ENCODE measurements around the gene AP1S2.
"Not testable (repeated sequence)": the region's sequence is repeated elsewhere in the genome, so short reads cannot be mapped to it uniquely, and the experiment has no call there.

The AP1S2 gene

DNA sequence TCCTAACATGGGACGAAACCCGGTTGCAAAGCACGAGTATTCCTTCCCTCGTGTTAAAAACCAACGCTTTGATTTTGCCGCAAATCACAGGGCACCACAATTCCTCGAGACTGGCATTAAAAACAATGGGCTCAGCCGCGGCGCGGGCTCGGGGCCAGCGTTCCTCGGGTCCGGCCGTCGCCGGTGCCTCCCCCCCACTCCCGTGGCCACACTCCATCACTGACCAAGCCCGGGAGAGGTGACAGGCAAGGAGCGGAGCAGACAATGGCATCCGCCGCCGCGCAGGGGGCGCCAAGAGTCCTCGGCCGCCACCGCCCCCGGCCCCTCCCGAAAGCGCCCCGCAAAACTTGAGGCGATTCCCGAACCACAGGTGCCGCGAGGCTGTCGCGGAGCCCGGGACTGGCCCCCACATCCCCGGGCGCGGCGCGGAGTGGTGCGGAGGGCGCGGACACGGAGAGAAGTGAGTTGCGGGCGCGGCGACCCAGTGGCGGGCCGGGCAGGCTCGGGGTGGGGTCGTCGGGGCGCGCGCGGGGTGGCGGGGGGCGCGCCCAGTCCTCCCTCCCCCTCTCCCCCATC is 445 bp downstream of the AP1S2 start:
- peak; percentile 23 for DNase-seq (ENCODE audit: low spot score)

DNA sequence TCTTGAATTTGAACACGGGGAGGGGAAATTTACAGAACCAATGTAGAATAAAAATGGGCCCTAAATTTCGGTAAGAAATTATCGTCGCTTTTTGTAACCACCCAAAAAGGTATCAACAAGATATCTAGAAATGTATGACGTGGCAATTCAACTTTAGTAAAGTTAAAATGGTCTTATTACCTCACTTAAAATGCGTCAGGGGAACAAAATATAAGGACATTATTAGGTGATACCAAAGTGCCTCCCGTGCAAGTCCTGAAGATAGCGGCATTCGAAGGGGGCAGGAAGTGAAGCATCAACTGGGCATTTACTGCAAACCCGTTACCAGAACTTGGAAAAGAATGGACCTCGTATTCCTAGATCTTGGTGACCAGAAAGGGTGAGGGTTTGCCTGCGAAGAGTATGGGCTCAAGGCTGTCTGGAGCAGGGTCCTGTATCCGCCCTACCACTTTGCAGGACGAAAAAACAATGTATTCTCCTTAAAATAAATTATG is 980 bp downstream of the AP1S2 start:
- DNase-seq (ENCODE audit: low spot score) = no peak

DNA sequence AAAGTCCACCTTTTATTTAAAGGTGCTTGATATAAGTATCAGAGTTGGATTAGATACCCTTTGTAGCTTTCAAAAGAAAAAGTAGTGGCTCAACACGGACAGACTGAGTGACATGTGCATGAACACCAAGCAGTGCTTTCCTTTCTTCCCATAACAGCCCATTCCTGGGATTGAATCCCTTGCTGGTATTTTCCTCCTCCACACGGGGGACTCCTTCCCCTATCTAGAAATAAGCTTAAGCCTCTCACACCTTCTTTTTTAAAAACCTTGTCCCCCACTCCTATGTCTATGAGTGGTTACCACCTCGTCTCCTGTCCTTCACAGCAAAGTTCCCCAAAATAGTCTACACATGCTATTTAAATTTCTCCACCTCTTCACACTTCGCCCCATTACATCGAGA is 5.1 kb downstream of the AP1S2 start:
- no peak for DNase-seq (ENCODE audit: low spot score)

DNA sequence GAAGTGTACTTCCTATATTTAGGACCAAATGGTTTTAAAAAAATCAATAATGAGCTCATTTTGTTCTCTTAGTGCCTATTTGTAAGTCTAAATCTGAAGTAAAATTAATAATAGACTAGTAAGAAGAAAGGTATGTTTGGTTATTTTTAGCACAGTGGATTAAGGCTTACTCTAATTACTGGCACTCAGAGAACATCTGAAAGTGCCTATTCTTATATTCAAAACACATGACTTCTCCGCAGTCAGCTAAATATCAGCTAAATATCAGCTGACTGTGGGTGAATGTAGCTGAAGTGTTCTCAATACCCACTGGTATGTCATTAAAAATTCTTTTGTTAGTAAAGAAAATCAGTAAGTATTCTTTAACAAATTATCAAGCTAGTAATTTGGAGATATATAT is 6.0 kb downstream of the AP1S2 start:
- no peak for DNase-seq (ENCODE audit: low spot score)

DNA sequence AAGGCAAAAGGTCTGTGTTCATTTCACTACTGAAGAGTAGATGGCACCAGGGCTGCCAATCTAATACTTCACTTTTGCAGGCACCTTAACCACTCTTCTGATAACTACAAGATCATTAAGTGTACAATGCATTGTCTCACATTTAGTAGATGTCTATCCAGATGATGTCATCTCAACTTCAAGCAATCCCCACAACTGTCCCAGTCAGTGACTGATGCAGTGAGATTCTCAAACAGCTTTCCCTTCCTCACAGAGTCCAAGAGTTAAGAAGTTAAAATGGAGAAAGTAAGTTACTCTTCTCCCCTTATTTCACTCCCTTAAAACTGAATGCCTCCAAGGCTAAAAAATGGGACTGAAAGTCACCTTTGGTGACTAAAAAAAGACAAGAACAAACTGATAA is 10.7 kb downstream of the AP1S2 start:
- DNase-seq (ENCODE audit: low spot score) = no peak

DNA sequence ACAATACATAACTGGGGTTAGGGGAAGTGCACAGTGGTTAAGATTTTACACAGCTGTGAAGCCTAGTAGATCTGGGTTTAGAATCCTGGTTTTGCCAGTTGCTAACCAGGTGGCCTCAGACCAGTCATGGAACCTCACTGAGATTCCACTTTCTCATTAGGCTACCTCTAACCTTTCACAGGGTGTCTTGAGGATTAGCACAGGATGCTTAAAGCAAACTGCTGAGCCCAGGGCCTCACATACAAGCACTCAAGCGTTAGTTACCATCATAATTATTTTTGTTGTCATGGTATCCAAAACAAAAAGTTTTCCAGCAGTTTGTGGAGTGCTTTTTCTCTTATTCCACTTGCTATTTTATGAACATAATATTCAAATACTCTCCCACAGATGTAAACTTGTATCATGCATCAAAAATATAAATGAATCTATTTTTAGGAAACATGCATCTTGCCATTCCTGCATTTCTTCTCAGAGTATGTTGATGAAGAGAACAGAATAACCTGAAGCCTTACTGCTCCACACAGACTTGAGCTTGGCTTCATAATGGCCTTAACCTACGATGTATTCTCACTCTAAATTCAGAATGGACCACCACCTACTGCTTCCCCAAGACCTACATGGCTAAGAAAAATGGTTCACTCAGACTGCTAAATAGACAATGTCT is 12.6 kb downstream of the AP1S2 start:
- DNase-seq (ENCODE audit: low spot score) = no peak

DNA sequence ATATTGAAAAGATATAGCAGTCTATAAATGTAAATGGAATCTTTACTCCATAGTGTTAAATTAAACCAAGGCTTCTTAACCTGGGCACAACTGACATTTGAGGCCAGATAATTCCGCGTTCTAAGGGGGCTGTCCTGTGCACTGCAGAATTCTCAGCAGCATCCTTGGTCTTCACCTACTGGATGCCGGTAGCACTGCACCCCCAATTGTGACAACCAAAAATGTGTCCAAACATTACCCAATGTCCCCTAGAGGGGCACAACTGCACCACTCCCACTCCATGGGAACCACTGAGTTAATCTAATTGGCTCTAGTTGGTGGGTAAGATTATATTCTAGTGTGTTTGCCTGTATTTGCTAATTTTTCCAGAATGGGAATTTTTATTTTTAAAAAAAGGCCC is 16.6 kb downstream of the AP1S2 start:
- peak; percentile 4 for DNase-seq (ENCODE audit: low spot score)

DNA sequence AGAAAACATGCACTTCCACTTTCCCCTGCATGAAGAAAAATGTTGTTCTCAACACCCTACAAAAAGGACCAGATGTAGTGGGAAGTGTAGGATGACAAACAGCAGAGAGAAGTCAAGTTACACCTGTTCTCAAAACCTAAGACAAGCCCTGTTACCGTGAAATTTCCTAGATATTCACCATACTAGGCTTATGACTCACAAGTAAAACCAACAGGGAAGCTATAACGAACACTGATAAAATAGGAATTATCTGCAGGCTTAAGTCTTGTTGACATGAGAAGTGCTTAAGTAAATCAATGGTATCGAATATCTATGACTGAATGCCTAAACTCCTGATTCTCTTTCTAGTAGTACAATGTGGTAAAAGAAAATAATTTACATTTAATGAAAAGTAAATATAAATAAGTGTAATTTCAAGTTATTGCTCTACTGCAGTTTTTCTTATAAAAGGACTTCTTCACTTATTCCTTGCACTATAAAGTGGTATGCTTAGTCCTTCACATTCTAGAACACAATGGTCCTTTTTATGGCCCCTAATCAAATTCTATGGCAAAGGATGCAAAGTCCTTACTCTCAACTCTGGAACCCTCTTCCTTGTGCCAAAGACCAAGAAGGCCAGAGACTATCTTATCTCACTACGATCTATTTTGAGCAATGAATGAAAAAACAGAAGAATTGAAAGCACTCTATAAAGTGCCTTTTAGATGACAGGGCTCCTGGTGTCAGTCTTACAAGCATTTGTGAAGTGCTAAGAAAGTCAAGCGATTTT is 19.6 kb downstream of the AP1S2 start:
- DNase-seq (ENCODE audit: low spot score) = no peak

DNA sequence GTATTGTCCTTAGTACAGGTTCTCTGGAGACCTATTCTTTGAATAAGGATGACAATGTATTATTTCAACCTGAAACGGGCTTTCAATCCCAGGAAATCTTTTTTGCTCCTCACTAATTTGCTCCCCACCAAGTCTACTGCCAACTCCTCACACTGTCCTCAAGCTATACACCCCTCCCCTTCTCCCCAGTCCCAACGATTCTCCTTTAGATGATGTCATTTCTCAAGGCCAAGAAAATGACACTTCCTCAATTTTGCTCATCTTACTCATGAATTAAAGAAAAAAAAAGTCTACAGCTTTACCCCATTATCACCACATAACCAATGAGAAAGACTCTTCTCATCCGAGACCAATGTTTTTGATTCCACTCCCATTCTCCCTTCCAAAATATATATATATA is 20.6 kb downstream of the AP1S2 start:
- DNase-seq (ENCODE audit: low spot score) = no peak

DNA sequence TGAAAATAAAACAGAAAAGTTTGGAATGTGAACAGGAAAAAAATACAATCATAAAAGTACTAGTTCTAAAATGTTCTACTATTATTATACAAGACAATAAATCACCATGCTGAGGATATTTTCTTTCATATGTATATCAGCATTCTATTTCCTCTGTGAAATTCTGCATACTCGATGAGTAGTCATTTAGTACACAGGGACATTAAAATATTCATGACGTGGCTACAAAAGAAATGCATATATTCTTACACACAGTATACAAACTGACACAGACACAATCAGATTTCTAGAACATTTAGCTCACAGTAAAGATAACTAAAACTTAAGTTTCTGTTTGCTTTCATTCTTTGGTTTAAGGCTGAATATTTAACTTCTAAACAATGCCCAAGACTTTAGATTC is 23.3 kb downstream of the AP1S2 start:
- not testable (repeated sequence) for DNase-seq (ENCODE audit: low spot score)

DNA sequence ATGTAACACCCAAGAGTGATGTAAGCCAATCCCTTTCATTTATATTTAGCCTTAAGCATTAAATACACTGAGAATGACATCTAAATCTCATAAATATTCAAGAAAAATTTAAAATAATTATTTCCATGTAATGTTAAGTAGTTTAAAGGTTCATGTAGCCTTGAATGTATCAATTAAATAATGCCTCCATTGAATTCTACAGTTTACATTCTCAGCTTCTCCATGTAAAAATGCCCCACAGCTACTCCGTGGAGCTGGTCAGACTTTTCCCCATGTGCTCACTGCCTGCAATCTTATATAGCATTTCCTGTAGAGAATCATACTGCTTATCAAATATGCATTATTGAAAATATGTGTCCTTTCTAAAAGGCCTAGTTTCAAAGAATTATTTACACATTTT is 25.4 kb downstream of the AP1S2 start:
- no peak for DNase-seq (ENCODE audit: low spot score)

DNA sequence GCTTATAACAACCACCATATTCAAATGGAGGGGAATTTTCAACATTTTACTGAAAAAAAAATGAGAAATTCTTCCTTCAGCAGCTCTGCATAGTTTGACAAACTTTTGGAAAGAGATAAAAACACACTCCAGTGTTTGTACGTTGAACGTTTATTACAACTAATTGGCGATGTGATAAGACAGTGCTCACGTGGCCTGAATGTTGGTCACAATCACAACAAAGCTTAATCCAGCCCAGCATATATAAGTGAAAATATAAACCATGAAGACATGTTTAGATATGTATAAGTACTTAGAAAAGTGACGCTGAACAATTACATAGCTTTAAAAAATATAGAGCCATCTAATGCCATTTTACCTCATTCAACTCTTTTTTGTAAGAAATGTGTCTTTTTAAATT is 28.7 kb downstream of the AP1S2 start:
- no peak for DNase-seq (ENCODE audit: low spot score)

DNA sequence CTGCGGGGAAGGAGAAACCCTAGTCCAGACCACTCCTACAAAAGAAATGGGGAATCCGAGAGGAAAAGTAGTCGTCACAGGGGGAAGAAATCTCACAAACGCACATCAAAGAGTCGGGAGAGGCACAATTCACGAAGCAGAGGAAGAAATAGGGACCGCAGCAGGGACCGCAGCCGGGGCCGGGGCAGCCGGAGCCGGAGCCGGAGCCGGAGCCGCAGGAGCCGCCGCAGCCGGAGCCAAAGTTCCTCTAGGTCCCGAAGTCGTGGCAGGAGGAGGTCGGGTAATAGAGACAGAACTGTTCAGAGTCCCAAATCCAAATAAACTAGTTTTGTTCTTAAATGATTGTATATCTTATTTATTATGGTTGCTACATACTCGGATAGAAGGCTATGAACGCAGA is 31.7 kb downstream of the AP1S2 start:
- DNase-seq (ENCODE audit: low spot score) = no peak

DNA sequence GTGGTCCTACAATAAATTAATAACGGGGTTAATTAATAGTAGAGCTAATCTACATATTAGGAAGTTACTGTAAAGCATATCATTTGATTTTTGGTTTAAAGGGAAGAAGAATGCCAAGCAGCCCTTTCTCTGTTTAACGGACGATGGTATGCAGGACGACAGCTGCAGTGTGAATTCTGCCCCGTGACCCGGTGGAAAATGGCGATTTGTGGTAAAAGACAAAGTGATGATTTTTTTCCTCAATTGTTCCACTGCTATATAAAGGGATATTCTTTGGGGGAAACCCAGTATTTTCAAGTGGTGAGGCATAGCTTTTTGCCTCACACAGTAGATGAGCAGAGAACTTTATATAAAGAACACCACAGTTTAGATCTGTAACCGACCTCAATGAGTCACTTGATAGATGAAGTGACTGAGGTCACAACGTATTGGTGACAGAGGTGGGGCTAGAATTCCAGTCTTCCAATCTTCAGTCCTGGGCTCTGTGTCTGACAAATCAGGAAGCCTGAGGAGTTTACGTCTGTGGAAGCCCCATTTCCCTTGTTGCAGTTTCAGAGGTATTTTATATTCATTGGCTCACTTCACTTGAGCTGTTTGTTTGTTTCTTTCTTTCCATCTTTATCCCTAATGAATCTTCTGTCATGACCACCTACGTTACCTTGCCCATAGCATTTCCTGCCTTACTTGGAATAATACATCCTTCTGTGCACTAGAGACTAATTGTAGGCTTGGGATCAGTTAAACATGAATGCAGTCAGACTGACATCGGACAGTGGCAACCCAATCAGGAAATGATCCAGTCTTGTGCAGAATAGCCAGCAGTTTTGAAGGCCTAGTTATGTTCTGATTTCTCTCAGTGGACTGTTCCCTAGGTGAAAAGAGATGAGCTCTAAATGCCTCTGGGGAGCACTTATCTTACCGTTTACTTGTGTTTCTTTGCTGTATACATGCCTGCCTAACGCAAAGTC is 34.2 kb downstream of the AP1S2 start:
- DNase-seq (ENCODE audit: low spot score) = peak; percentile 5

DNA sequence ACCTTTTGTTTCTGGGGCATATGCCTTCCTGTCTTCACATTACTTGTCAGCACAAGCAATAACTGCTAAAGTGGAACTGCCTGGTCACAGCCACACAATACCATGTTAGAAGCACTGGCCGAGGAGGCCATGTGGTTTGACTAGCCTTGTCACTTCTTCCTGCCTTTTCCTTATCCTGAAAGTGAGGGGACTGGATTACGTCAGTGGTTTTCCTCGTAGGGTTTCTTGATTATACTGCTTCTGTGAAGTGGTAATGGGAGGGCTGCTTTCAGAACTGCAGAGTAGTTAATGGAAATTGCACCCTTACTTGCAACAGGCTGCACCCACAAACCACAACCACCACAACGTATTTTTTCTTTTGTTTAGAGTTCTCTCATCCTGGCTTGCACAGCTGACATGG is 37.7 kb downstream of the AP1S2 start:
- DNase-seq (ENCODE audit: low spot score) = no peak

DNA sequence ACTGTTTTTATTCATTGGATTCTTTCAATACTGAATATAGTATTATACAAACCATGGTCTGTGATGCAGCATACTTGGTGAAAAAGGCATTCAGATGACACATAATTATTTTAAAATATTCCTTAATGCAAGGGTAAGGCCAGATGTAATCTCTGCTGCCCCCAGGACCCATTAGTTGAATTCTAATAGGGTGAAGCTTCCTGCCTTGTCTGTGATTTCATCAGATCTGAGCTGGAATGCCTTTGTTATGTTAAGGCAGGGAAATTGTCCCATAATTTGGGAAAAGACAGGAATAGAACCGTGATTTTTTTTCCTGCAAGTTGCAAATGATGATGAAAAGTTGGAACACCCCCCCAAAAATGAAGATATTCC is 38.2 kb downstream of the AP1S2 start:
- no peak for DNase-seq (ENCODE audit: low spot score)

DNA sequence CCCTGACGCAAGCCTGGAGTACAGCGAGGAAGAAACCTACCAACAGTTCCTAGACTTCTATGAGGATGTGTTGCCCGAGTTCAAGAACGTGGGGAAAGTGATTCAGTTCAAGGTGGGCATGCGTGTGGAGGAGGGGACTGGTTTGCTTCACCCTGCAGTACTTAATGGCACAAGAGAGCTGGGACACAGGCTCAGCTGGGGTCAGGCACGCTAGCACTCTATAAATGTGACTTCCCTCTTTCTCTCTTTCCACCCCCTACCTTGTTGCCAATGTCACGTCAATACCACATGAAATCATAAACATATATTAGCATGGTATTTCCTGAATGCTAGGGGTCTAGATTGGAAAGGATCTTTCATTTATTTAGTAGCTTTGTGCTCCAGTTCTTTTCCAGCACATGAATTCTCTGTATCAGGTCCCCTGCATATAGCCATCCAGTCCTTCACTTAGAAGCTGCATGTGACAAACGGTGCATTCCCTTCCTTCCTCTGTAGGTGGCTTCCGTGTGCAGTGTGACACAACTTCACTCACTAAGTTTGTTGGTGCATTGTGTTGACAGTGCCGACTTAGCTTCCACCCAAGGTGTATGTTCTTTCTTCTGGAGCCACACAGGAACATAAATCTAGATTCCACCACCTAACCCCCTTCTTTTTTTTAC is 38.7 kb downstream of the AP1S2 start:
- peak; percentile 13 for DNase-seq (ENCODE audit: low spot score)

DNA sequence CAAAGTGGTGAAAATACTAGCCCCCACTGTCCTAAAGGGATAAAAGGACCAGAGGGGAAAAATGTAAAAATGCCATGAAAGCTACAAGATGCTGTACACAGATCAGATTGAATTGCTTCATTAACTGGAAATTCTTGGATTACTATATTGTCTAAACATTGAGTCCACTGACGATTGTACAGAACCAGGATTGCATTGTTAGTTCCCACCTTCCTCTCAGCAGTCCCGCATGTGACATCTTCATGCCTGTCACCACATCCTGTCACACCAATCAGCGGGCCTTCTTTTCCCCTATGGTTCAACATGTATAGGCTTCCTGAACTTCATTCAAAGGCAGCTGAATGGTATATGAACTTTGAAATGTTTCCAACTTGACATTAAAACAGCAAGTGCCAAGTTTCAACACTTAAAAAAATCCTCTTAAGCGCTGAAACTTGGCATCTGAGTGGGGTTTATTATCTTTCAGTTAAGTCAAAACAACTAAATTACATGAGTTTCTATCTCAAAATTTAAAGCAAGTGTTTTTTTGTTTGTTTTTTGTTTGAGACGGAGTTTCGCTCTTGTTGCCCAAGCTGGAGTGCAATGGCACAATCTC is 39.7 kb downstream of the AP1S2 start:
- DNase-seq (ENCODE audit: low spot score) = no peak

DNA sequence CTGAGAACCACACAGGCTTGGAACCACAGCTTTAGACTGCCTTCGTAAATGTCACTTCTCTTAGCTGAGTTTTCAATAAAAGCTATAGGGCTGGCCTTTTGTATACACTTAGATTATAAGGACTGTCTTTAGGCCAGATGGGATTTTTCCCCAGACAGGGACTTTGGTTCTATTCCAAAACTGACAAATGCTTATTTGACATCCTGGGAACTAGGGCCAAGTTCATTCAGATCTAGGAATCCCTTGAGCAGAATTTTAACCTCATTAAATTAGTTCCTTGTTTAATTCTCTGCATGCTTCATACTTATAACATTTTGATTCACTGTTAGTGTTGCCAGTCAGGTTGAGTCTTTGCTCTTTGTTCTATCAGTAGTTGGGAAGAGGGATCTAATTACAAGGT is 41.2 kb downstream of the AP1S2 start:
- no peak for DNase-seq (ENCODE audit: low spot score)

DNA sequence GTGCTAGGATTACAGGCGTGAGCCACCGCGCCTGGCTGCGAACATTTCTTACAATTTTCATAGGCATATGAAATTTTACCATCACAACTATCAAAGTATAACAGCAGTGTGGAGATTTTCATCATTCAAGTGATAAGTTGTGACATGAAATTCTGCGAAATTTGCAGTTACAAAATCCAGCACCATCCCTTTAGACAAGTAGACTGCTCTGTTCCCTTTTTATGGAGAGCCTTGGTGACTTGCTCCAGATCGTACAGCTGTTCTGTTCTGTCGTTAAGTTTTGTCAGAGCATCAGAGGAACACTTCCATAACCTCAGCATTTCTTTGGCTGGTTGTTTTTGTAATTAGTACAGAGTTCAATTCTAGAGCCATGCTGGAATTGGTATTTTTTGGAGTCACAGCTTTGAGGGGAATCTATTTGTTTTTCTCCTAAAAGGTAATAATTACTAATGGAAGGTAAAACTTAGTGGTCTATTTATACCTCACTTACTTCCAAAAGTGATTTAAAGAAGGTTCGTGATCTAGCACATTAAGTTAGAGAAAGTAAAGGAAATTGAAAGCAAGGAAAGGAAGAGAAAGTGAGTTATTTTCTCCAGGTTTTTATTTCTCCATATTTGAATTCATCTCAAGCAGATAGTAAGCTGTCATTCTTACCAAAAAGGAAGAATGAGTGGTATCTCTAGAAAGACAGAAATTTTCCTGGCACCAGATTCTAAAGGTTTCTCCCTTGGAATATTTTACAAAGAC is 42.2 kb downstream of the AP1S2 start:
- DNase-seq (ENCODE audit: low spot score) = no peak

DNA sequence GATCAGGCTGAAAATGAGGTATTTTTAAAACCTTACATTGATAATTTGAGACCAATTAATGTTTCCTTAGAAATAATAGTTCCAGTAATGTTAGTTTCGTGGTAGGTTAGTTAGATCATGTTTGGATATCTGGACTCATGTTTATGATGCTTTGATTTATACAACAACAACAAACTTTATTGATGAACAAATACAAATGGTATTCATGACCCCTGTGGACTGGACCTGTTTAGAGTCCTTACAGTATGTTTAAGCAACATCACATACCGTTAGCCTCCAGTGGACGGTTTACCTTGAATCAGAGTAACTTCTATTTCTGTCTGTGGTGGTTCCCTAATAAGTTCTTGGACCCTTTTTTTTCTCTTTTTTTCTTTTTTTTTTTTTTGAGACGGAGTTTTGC is 46.4 kb downstream of the AP1S2 start:
- DNase-seq (ENCODE audit: low spot score) = no peak

Measured in AG20443 (cell line).